ENCODE results near the gene ITGAE.

ITGAE gene

GRCh38 chr17:3692346-3692745 lies 108.6 kb downstream of the ITGAE start:
- CTCF ChIA-PET, result interaction anchor here (1.0 to 1.4 kb wide), 3 partner anchors 10 to 154 kb away, joined by 3 to 7 read pairs (median 3); partner anchors contain the start of gene NCBP3
- H3K4me3 ChIP-seq (ENCODE audit: low read depth, low read length), result no peak overlapping the region
- POLR2A ChIA-PET, result no interaction called here
- no peak for TF ChIP-seq CTCF (IDR thresholded peaks at IDR 0.05; ENCODE audit: insufficient read depth, low read length, missing control alignments)
- DNase-seq (ENCODE audit: low read depth, low spot score), result no peak

GRCh38 chr17:3691617-3692067 lies 109.3 kb downstream of the ITGAE start:
- DNase-seq (ENCODE audit: low read depth, low spot score), result no peak
- ChIA-PET CTCF (interaction anchor here (1.3 to 1.4 kb wide), 2 partner anchors 9 to 31 kb away, joined by 3 to 7 read pairs; no protein-coding TSS in a partner anchor), POLR2A (no interaction called here)
- no peak for TF ChIP-seq CTCF (IDR thresholded peaks at IDR 0.05; ENCODE audit: insufficient read depth, low read length, missing control alignments)
- H3K4me3 ChIP-seq (ENCODE audit: low read depth, low read length), result no peak overlapping the region

- ChIA-PET POLR2A (no interaction called here), CTCF (no interaction called here)
- H3K4me3 ChIP-seq (ENCODE audit: low read depth, low read length), result no peak overlapping the region
- no peak for DNase-seq (ENCODE audit: low read depth, low spot score)
- no peak for TF ChIP-seq CTCF (IDR thresholded peaks at IDR 0.05; ENCODE audit: insufficient read depth, low read length, missing control alignments)
Measured at GRCh38 chr17:3690094-3690715, 110.8 kb downstream of the ITGAE start.

GRCh38 chr17:3689262-3690093 lies 111.5 kb downstream of the ITGAE start:
- POLR2A ChIA-PET, result no interaction called here
- DNase-seq (ENCODE audit: low read depth, low spot score), result no peak
- TF ChIP-seq CTCF (IDR thresholded peaks at IDR 0.05; ENCODE audit: insufficient read depth, low read length, missing control alignments), result no peak
- H3K4me3 ChIP-seq (ENCODE audit: low read depth, low read length), result no peak overlapping the region
- CTCF ChIA-PET, result no interaction called here

- H3K4me3 ChIP-seq (ENCODE audit: low read depth, low read length), result no peak overlapping the region
- DNase-seq (ENCODE audit: low read depth, low spot score), result no peak
- ChIA-PET POLR2A (no interaction called here), CTCF (no interaction called here)
- no peak for TF ChIP-seq CTCF (IDR thresholded peaks at IDR 0.05; ENCODE audit: insufficient read depth, low read length, missing control alignments)
Measured at GRCh38 chr17:3688852-3689261, 112.1 kb downstream of the ITGAE start.

GRCh38 chr17:3688027-3688553 lies 112.9 kb downstream of the ITGAE start:
- POLR2A ChIA-PET, result no interaction called here
- CTCF ChIA-PET, result interaction anchor here (0.8 kb wide), 1 partner anchor 10 kb away, joined by 3 read pairs; no protein-coding TSS in a partner anchor
- no peak overlapping the region for H3K4me3 ChIP-seq (ENCODE audit: low read depth, low read length)
- TF ChIP-seq CTCF (IDR thresholded peaks at IDR 0.05; ENCODE audit: insufficient read depth, low read length, missing control alignments), result no peak
- DNase-seq (ENCODE audit: low read depth, low spot score), result no peak

All from AG04449 (cell line).